GM15510 (cell line): ENCODE results near the gene CNOT6L.

Source experiments
- POLR2A ChIP-seq: IDR thresholded peaks from 3 replicates; pipeline ENCODE4 v1.6.1; 2011; ENCODE audit warnings: borderline replicate concordance; ENCODE audit not compliant: insufficient read length; ENCODE audit errors: extremely low read depth

Gene CNOT6L

GRCh38 chr4:77800483-77801259 lies 18.5 kb downstream of the CNOT6L start:
- TF ChIP-seq POLR2A, result no peak

- TF ChIP-seq POLR2A, result no peak
These were observed 19.1 kb downstream of the CNOT6L start for GRCh38 chr4:77800077-77800476.

GRCh38 chr4:77798385-77798784 lies 20.8 kb downstream of the CNOT6L start:
- no peak for TF ChIP-seq POLR2A

- no peak for TF ChIP-seq POLR2A
These were observed 21.9 kb downstream of the CNOT6L start for GRCh38 chr4:77797239-77797638.

GRCh38 chr4:77795326-77795725 lies 23.8 kb downstream of the CNOT6L start:
- TF ChIP-seq POLR2A, result no peak

- no peak for TF ChIP-seq POLR2A
These were observed 29.0 kb downstream of the CNOT6L start for GRCh38 chr4:77790146-77790545.

GRCh38 chr4:77788990-77789389 lies 30.2 kb downstream of the CNOT6L start:
- TF ChIP-seq POLR2A, result no peak

- TF ChIP-seq POLR2A, result no peak
These were observed 31.2 kb downstream of the CNOT6L start for GRCh38 chr4:77787969-77788368.

GRCh38 chr4:77785669-77786068 lies 33.5 kb downstream of the CNOT6L start:
- no peak for TF ChIP-seq POLR2A

- TF ChIP-seq POLR2A, result no peak
These were observed 35.3 kb downstream of the CNOT6L start for GRCh38 chr4:77783895-77784294.

GRCh38 chr4:77782102-77782835 lies 36.9 kb downstream of the CNOT6L start:
- TF ChIP-seq POLR2A, result no peak

GRCh38 chr4:77777135-77777807 lies 41.9 kb downstream of the CNOT6L start:
- no peak for TF ChIP-seq POLR2A

GRCh38 chr4:77776182-77777134 lies 42.7 kb downstream of the CNOT6L start:
- no peak for TF ChIP-seq POLR2A

- TF ChIP-seq POLR2A, result no peak
These were observed 46.1 kb downstream of the CNOT6L start for GRCh38 chr4:77773101-77773500.

GRCh38 chr4:77771566-77771965 lies 47.6 kb downstream of the CNOT6L start:
- TF ChIP-seq POLR2A, result no peak

GRCh38 chr4:77765720-77766119 lies 53.4 kb downstream of the CNOT6L start:
- no peak for TF ChIP-seq POLR2A
